Stimulated activated CD8-positive, alpha-beta memory T cell treated with anti-CD3 and anti-CD28 coated beads, Interleukin-4, amount 100 ng/mL, for 4 hours (primary cell): ENCODE measurements around the gene SLC10A3.
A peak's percentile ranks its signal among the peaks of the same experiment; 100 is the strongest.

Experiments
- DNase-seq, 2 donors: peaks; one replicate each; pipeline ENCODE4 v3.0.0-alpha.2; 2020; ENCODE audit warnings: low read depth in 2 of 2, low spot score in 1 of 2

The SLC10A3 gene

DNA sequence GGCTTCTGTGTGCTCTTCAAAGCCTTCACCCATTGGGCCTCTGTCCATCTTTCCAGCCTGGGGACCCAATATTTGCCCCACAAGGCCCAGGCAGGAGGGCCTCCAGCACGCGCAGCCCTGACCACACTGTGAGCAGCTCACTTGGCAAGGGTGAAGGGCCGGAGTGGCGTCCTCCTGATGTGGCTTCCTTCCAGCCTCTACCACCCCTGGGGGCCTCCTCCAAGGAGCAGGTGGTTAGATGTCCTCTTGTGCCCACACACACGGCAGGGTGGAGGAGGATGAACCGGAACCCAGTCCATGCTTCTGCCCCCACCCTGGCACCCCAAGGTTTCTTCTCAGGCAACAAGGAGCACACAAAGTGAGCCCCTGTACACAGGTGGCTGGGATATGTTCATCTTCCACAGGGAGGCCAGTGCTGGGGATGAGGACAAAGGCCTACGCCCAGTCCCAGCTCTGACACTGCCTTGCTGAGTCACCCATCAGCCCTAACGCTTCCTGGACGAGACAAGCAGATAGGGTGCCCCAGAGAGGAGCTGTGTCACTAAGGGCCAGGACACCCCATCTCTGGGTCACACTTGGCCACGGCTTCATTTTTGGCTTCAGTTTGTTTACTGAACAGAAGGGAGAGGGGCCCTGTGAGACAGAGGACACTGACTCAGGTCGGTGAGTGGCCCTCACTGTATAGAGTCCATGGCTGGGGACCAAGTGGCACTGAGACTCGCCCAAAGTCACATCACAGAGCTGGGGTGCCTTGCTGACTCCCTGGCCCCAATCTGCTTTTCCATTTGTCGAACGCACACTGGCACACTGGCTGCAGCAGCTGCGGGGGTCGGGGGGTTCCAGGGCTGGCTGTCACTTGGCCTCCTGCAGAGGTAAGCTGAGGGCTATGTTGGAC is 5.9 kb downstream of the SLC10A3 start:
- DNase-seq = no peak

DNA sequence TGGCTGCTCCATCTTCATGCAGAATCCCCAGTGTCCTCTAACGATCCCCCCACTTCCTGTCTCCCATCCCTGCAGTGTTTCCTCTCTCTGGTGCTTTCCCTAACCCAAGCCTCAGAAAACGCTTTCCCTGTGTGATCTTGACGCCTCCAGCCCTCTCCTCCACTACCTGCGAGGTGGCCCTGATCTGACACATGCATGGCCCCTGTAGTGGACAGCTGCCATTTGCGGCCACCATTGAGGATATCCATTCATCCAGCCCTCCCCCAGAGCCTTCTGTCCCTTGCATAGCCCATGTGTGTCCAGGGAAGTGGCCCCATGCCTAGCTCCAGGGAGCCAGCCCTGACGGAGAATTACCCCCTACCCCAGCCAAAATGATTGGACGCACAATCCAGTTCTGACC is 7.1 kb downstream of the SLC10A3 start:
- DNase-seq = no peak

DNA sequence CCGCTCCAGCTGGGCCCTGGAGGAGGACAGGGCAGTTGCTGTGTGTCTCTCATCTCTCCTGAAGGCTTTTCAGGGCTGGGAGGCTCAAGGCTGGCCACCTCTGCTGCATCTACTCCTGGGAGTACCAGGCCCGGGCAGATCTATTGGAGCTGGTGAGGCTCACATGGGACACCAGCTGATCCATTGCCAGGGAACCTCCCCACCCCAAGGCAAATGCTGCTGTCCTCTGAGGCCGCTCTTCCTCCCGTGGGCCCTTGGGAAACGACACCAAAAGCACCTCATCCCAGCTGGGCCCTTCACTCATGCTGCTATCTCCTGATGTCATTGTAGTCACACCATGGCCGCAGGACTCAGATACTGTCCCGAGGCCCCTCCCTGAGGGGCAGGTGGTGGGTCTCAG is 7.6 kb downstream of the SLC10A3 start:
- DNase-seq = no peak

DNA sequence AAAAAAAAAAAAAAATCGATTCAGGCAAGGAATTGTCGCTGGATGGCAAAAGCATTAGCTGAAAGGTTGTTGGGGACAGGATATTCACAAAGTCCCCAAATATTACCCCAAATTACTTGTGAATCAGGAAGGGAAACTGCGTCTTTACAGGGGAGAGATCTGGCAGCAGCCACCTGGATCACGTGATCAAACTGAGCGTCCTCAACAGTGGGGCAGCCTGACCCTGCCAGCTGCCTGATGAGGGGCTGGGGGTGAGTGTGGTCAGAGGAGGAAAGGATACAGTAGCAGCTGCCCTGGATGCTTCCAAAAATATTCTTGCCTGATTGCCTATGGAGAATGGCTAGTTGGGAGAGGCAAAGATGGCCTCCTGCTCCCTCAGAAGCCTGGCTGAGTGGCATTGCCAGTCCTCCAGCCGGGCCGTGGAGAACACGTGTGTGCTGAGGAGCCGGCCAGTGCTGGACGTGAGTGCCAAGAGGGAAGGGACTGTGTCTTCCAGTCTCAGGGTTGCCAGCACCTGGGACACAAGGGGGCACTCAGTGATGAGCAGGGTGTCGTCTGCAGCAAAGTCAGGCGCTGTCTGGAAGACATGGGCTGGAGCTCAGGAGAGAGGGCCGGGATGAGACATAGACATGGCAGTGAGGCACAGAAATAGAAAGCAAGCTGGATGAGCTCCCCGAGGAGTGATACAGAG is 8.4 kb downstream of the SLC10A3 start:
- DNase-seq = no peak

DNA sequence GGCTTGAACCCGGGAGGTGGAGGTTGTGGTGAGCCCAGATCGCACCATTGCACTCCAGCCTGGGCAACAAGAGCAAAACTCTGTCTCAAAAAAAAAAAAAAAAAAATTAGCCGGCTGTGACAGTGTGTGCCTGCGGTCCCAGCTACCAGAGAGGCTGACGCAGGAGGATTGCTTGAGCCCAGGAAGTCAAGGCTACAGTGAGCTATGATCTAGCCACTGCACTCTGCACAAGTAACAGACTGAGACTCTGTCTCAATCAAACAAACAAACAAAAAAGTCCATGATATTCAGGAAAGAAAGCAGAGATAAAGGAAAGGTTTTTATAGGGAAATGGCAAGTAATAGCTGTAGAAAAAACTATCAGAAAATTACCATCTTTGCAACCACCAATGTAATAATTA is 9.2 kb downstream of the SLC10A3 start:
- no peak for DNase-seq

DNA sequence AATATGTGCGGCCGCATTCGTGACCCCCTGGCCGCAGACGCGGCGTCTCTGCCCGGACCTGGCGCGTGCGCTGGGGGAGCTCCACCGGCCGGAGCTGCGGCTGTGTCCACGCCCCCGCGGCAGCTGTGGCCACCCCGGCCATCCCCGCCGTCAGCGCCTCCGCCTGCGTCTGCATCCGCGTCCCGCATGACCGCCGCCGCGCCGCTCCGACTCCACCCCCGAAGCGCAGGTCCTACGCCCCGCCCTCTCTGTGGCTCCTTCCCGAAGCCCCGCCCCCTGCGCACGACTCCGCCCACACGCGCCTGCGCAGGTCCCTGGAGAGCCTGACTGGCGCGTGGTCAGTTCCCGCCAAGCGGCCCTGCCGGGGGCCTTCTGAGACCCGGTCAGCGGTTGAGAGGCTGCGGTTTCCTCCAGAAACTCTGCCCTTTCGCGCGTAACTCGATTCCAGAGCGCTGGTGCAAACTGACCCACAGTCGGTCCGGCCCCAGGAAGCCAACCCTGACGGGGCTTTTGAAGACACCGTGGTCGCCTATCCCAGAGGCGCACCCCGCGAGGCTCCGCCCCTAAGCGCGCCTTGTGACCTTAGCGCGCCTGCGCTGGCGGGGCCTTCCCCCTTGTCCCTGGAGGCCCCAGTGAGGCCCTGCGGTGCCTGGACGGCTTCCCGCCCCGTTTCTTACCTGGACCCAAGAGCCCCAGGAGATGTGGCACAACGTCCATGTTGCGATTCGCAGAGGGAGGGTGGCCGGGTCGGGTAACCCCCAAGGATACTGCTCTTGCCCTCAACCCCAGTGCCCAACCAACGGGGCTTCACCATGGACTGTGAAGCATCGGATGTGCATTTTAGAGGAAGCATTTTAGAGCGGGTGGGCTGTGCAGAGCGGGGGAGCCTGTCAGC is 11.5 kb downstream of the SLC10A3 start, which contains the start of gene LAGE3:
Gene LAGE3, minus strand, starts transcription at position 554 of the 895 bp plus-strand sequence. Its CDS starts 366 bp downstream, at position 188.
- peak; percentile 83 to 86 for DNase-seq

DNA sequence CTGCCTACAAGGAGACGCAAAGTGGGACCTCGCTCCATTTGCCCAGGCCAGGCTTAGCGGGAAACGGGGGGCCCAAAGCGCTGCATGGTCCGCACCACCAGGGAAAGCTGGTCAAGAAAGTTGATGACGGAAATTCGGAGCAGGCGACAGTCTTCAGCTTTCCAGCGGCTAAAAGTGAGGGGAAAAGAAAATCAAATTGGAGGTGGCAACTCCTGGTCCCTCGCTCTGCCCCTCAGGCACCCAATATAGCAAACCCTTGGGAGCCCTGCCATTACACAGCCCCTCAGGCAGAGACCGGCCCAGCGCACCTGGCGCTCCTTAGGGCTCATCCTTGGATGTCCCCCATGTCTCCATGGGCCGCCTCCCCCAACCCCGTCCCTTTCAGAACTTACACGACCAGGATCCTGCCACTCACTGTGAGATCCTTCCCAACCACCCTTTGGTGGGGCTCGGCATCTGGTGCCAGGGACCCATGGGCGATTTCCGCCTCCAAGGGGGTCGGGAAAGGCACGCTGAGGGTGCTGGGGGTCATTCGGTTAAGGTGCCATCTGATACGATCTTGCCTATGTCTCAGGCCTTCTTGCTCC is 12.4 kb downstream of the SLC10A3 start:
- no peak for DNase-seq

DNA sequence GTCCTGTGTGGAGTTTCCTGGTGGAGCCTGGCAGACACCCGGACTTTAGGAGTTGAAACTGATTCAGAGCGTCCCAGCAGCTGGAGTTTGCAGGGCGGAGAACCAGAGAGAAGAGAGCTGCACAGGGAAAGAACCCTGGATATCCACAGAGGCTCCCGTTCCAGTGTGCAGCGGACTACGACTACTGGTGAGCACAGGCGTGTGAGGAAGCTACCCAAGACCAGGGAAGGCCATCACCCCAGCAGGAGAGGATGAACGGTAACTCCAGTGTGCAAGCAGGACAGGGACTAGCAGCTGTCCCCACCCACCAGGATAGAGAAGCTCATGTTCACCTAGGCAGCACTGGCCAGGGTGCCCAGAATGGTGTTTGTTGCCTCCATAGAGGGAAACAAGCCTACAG is 13.6 kb downstream of the SLC10A3 start:
- no peak for DNase-seq

DNA sequence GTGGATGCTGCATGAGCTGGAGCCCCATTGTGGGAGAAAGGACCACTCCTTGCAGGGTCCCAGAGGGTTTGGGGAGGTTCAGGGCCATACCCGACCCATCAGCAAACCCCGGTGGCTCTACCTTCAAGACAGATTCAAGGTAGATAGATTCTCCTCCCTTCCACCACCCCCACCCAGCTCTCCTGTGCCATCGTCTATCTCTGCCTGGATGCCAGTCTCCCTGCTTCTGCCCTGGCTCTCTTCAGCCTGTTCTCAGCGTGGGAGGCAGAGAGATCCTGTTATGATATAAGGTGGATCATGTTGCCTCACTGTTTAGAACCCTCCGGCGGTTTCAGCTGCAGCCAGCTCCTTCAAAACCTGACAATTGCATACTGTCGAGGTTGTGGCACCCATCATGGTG is 16.7 kb downstream of the SLC10A3 start:
- DNase-seq = no peak

DNA sequence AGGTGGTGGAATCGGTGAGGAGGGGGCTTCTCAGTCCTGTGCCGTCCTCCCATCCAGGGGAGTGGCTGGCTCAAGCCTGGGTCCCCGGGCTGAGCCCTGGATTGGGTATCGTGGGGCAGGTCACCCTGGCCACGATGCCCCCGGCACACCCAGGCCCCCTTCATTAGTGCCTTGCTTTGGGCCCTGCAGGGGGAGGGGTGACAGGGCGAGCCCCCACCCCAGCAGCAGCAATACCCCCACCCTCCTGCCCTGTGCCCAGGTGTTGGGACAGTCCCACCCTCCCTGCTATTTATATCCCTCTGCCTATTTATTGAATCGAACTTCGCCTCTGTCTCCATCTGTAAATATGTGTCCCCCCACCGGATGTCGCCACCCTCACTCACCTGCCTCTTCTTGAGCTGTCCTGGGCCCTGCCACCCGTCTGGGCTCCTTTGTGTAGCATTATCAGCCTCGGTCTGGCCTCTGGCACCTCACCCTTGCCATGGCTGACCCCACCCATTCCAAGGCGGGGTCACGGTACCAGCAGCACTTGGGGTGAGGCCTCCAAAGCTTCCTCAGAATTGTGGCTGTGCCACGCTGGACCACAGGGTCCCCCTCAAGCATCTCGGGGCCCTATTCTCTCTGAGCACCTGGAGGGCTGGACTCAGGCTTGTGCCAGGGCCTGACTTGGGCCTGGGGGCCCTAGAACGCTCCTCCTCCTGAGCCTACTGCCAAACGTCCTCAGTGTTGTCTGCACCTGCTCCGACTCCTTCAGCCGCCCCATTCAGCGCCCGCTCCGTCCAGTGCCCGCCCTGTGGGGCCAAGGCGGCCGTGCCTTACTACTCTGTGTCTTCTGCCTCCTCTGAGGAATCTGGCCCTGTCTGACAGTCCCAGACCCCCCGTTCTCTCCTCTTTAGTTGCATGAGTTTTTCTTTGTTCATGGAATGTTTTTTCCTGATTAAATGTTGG is 17.5 kb downstream of the SLC10A3 start:
- no peak for DNase-seq

DNA sequence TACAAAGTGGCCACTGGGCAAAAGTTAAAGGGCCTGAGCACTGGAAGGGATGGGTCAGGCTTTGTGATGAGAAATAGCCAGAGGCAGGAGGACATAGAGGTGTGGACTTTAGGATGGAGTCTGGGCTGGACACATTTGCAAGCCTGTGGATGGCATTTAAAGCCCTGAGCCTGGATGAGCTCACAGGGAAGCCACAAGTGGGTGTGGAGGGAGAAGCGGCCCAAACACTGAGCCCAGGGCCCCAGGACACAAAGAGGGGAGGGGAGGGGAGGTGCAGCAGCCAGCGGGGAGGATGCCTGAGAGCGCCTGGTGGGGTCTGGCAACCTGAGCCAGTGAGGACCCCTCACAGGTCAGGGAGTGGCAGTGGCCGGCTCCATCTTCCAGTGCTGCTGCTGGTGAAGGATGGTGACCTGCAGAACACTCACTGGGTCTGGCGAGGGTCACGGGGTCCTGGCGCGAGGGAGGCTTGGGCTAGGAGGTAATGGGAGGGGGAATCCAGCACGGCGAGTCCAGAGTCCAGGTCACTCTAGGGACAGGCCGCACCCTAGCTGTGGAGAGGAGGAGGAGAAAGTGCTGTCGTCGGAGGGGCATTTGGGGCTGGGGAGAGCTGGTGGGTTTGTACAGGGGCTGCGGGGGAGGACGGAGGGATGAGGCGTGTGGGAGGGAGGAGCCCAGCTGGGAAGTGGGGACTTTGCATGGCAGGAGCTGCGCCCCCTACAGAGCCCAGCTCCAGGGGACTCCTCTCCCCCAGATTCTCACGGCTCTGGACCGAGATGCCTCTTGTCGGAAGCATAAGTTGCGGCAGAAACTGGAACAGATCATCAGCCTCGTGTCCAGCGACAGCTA is 18.4 kb downstream of the SLC10A3 start:
- DNase-seq = no peak

DNA sequence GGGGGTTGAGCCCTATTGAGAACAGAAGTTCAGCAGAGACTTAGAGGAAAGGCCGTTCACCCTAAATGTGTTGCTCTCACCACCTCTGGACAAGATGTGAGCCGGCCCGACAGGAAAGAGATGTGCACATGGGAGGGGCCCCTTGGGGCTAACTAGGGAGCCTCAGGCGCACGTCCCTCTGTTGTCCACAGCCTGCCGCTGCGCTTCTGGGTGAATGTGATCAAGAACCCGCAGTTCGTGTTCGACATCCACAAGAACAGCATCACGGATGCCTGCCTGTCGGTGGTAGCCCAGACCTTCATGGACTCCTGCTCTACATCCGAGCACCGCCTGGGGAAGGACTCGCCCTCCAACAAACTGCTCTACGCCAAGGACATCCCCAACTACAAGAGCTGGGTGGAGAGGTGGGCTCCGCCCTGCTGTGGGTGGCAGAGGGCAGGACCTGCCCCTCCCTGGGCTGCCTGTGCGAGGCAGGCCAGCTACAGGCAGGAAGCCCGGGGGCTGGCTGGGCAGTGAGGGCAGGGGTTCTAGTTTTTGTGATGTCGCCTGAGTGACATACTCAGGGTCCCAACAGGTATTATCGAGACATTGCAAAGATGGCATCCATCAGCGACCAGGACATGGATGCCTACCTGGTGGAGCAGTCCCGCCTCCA is 19.4 kb downstream of the SLC10A3 start:
- DNase-seq = no peak

DNA sequence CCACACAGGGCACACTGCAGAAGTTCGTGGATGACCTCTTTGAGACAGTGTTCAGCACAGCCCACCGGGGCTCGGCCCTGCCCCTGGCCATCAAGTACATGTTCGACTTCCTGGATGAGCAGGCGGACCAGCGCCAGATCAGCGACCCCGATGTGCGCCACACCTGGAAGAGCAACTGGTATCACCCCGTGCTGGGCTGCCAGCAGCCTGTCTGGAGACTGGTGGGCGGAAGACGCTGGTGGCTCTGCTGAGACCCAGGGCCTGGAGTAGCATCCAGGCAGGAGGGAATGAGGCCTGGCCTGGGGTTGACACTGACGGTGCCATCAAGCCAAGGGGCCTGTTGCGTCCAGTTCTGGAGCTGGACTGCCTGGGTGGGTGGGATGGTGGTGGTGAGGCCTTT is 20.0 kb downstream of the SLC10A3 start:
- no peak for DNase-seq

DNA sequence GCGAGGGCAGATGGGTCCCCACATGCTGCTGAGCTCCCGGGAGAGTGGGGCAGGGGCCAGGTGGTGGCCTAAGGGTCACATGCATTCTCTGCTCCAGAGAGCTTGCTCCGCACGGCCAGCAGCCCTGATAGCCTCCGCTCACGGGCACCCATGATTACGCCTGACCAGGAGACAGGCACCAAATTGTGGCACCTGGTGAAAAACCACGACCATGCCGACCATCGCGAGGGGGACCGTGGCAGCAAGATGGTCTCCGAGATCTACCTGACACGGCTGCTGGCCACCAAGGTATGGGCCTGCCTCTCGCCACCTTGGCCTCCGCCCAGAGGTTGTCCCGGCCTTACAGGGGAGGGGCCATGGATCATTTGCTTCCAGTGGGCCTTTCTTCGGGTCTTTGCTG is 20.5 kb downstream of the SLC10A3 start:
- no peak for DNase-seq

DNA sequence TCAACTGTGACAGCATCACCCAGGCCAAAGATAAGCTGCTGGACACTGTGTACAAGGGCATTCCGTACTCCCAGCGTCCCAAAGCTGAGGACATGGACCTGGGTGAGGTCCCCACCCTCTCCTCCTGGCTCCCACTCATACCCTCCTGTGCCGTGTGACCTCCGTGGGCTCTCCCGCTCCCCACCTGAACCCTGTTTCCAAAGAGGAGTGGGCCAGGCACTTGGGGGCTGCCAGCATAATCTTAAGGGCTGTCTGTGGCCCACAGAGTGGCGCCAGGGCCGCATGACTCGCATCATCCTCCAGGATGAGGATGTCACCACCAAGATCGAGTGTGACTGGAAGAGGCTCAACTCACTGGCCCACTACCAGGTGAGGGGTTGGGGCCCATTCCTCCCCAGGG is 21.3 kb downstream of the SLC10A3 start:
- DNase-seq = no peak

DNA sequence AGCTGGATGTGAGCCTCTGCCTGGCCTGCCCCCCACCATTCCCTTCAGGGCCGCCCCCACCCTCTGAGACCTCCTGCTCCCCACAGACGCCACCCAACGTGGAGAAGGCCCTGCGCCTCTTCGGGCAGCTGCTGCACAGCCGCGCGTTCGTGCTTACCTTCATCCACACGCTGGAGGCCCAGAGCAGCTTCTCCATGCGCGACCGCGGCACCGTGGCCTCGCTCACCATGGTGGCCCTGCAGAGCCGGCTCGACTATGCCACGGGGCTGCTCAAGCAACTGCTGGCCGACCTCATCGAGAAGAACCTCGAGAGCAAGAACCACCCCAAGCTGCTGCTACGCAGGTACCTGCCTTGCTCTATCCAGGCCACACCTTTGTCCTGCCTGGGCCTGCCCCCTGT is 22.2 kb downstream of the SLC10A3 start:
- no peak for DNase-seq

DNA sequence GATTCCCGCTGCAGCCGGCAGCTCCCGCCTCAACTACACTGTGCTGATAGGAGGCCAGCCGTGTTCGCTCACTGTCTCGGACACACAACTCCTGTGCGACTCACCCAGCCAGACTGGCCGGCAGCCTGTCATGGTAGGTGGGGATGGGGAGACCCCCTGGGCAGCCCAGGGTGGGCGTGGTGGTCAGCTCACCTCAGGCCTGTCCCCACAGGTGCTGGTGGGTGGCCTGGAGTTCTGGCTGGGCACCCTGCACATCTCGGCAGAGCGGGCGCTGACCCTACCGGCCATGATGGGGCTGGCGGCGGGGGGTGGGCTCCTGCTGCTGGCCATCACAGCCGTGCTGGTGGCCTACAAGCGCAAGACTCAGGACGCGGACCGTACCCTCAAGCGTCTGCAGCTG is 22.9 kb downstream of the SLC10A3 start:
- no peak for DNase-seq

DNA sequence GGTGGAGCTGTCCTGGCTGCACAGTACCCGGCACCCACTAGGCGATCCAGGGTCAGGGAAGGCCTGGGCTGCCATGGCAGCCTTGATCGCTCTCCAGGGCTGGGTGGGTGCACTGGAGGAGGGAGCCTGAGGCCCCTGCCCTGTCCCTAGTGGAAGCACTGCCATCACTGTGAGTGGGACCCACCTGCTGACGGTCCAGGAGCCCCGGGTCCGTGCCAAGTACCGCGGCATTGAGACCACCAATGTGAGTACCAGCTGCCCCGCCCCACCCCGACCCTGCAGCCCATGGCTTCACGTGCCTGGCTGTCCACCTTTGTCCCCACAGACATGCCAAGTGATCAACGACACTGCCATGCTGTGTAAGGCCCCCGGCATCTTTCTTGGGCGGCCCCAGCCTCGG is 23.5 kb downstream of the SLC10A3 start:
- DNase-seq = no peak

DNA sequence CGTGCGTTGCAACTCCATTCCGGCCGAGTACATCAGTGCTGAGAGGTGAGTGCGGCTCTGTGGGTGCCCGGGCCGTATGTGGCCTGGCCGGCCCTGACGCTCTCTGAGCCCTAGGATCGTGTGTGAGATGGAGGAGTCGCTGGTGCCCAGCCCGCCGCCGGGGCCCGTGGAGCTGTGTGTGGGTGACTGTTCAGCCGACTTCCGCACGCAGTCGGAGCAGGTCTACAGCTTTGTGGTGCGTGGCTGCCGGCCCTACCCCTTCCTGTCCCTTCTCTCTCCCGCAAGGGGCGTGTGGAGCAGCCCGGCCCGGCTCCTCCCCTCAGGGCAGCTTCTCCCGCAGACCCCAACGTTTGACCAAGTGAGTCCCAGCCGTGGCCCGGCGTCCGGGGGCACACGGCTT is 24.4 kb downstream of the SLC10A3 start:
- DNase-seq = no peak
